GM23338 (cell line): Measurements from ENCODE around the gene DOK7.

Experiments used
- CREB1 ChIP-seq: fragments of 250-450 bp; sonication (Bioruptor Pico); IDR thresholded peaks from 2 replicates; pipeline ENCODE4 v1.5.0; 2020; ENCODE audit warnings: low read depth, mild to moderate bottlenecking, moderate library complexity
- CTCF ChIP-seq, 2 experiments: fragments of 200-600 bp in 1 of 2; sonication (generic) in 1 of 2; conservative IDR thresholded peaks; 2 replicates each; pipeline versions ENCODE4 v1.5.1 to v1.6.1; 2016 to 2017; ENCODE audit warnings: antibody characterized with exemption in 2 of 2, low read depth in 2 of 2, mild to moderate bottlenecking in 2 of 2, moderate library complexity in 1 of 2
- EZH2 ChIP-seq: fragments of 200-600 bp; sonication (generic); IDR thresholded peaks from one replicate; pipeline ENCODE4 v1.8.0; 2017; ENCODE audit warnings: antibody characterized with exemption, mild to moderate bottlenecking, low read depth; ENCODE audit not compliant: unreplicated experiment
- EZH2phosphoT487 ChIP-seq: fragments of 200-600 bp; sonication (generic); IDR thresholded peaks from one replicate; pipeline ENCODE4 v1.8.1; 2018; ENCODE audit warnings: antibody characterized with exemption; ENCODE audit not compliant: unreplicated experiment
- JUNB ChIP-seq: IDR thresholded peaks from one replicate; pipeline ENCODE4 v1.6.1; 2016; ENCODE audit warnings: antibody characterized with exemption; ENCODE audit not compliant: unreplicated experiment
- NANOG ChIP-seq: IDR thresholded peaks from 2 replicates; pipeline ENCODE4 v1.6.1; 2016; ENCODE audit warnings: antibody characterized with exemption, borderline replicate concordance
- POLR2AphosphoS5 ChIP-seq: IDR thresholded peaks from 2 replicates; pipeline ENCODE4 v1.6.1; 2016; ENCODE audit warnings: antibody characterized with exemption, low read depth
- REST ChIP-seq: IDR thresholded peaks from one replicate; pipeline ENCODE4 v1.6.1; 2018; ENCODE audit warnings: antibody characterized with exemption; ENCODE audit not compliant: unreplicated experiment
- STAT1 ChIP-seq: IDR thresholded peaks from one replicate; pipeline ENCODE4 v1.6.1; 2016; ENCODE audit warnings: antibody characterized with exemption; ENCODE audit not compliant: unreplicated experiment
- ZNF114 ChIP-seq: fragments of 250-450 bp; sonication (Bioruptor Pico); IDR thresholded peaks from 2 replicates; pipeline ENCODE4 v1.5.0; 2020; ENCODE audit warnings: mild to moderate bottlenecking, moderate library complexity
- ZNF331 ChIP-seq: fragments of 250-450 bp; sonication (Bioruptor Pico); IDR thresholded peaks from 2 replicates; pipeline ENCODE4 v1.5.0; 2020; ENCODE audit warnings: low read depth, mild to moderate bottlenecking, moderate library complexity
- TF ChIP-seq, protein P1 (sequence below): fragments of 250-450 bp; sonication (Bioruptor Pico); IDR thresholded peaks from 2 replicates; pipeline ENCODE4 v1.5.0; 2020; ENCODE audit warnings: mild to moderate bottlenecking, moderate library complexity
- TF ChIP-seq, protein P2 (sequence below): IDR thresholded peaks from 2 replicates; pipeline ENCODE4 v1.6.1; 2016; ENCODE audit warnings: antibody characterized with exemption

GRCh38 chr4:3488820-3489219 lies 25.7 kb downstream of the DOK7 start:
- TF ChIP-seq CTCF (conservative IDR thresholded peaks at IDR 0.05; ENCODE audit: low read depth in 2 of 2), result no peak
- no peak for TF ChIP-seq REST
- no peak for TF ChIP-seq EZH2
- TF ChIP-seq JUNB, result no peak
- no peak for TF ChIP-seq POLR2AphosphoS5
- no peak for TF ChIP-seq CREB1 (CRISPR knock-in tag)
- TF ChIP-seq NANOG, result no peak
- TF ChIP-seq EZH2phosphoT487, result no peak
- no peak for TF ChIP-seq ZNF114 (CRISPR knock-in tag)
- TF ChIP-seq, protein P1, sequence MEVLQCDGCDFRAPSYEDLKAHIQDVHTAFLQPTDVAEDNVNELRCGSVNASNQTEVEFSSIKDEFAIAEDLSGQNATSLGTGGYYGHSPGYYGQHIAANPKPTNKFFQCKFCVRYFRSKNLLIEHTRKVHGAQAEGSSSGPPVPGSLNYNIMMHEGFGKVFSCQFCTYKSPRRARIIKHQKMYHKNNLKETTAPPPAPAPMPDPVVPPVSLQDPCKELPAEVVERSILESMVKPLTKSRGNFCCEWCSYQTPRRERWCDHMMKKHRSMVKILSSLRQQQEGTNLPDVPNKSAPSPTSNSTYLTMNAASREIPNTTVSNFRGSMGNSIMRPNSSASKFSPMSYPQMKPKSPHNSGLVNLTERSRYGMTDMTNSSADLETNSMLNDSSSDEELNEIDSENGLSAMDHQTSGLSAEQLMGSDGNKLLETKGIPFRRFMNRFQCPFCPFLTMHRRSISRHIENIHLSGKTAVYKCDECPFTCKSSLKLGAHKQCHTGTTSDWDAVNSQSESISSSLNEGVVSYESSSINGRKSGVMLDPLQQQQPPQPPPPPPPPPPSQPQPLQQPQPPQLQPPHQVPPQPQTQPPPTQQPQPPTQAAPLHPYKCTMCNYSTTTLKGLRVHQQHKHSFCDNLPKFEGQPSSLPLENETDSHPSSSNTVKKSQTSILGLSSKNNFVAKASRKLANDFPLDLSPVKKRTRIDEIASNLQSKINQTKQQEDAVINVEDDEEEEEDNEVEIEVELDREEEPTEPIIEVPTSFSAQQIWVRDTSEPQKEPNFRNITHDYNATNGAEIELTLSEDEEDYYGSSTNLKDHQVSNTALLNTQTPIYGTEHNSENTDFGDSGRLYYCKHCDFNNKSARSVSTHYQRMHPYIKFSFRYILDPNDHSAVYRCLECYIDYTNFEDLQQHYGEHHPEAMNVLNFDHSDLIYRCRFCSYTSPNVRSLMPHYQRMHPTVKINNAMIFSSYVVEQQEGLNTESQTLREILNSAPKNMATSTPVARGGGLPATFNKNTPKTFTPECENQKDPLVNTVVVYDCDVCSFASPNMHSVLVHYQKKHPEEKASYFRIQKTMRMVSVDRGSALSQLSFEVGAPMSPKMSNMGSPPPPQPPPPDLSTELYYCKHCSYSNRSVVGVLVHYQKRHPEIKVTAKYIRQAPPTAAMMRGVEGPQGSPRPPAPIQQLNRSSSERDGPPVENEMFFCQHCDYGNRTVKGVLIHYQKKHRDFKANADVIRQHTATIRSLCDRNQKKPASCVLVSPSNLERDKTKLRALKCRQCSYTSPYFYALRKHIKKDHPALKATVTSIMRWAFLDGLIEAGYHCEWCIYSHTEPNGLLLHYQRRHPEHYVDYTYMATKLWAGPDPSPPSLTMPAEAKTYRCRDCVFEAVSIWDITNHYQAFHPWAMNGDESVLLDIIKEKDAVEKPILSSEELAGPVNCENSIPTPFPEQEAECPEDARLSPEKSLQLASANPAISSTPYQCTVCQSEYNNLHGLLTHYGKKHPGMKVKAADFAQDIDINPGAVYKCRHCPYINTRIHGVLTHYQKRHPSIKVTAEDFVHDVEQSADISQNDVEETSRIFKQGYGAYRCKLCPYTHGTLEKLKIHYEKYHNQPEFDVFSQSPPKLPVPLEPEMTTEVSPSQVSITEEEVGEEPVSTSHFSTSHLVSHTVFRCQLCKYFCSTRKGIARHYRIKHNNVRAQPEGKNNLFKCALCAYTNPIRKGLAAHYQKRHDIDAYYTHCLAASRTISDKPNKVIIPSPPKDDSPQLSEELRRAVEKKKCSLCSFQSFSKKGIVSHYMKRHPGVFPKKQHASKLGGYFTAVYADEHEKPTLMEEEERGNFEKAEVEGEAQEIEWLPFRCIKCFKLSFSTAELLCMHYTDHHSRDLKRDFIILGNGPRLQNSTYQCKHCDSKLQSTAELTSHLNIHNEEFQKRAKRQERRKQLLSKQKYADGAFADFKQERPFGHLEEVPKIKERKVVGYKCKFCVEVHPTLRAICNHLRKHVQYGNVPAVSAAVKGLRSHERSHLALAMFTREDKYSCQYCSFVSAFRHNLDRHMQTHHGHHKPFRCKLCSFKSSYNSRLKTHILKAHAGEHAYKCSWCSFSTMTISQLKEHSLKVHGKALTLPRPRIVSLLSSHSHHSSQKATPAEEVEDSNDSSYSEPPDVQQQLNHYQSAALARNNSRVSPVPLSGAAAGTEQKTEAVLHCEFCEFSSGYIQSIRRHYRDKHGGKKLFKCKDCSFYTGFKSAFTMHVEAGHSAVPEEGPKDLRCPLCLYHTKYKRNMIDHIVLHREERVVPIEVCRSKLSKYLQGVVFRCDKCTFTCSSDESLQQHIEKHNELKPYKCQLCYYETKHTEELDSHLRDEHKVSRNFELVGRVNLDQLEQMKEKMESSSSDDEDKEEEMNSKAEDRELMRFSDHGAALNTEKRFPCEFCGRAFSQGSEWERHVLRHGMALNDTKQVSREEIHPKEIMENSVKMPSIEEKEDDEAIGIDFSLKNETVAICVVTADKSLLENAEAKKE (CRISPR knock-in tag), result no peak
- no peak for TF ChIP-seq STAT1
- no peak for TF ChIP-seq ZNF331 (CRISPR knock-in tag)
- TF ChIP-seq, protein P2, sequence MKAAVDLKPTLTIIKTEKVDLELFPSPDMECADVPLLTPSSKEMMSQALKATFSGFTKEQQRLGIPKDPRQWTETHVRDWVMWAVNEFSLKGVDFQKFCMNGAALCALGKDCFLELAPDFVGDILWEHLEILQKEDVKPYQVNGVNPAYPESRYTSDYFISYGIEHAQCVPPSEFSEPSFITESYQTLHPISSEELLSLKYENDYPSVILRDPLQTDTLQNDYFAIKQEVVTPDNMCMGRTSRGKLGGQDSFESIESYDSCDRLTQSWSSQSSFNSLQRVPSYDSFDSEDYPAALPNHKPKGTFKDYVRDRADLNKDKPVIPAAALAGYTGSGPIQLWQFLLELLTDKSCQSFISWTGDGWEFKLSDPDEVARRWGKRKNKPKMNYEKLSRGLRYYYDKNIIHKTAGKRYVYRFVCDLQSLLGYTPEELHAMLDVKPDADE, result no peak
